Hematopoietic multipotent progenitor cell treated with erythropoietin and hydrocortisone succinate and interleukin-3 and kit ligand, for 17 days (in vitro differentiated cells): ENCODE measurements around the gene ZBTB25.
"Not testable (repeated sequence)": the region's sequence is repeated elsewhere in the genome, so short reads cannot be mapped to it uniquely, and the experiment has no call there.

ENCODE experiments used
- DNase-seq: peaks from one replicate; pipeline ENCODE4 v3.0.0-alpha.2; 2015; ENCODE audit warnings: low spot score

The ZBTB25 gene, protein sequence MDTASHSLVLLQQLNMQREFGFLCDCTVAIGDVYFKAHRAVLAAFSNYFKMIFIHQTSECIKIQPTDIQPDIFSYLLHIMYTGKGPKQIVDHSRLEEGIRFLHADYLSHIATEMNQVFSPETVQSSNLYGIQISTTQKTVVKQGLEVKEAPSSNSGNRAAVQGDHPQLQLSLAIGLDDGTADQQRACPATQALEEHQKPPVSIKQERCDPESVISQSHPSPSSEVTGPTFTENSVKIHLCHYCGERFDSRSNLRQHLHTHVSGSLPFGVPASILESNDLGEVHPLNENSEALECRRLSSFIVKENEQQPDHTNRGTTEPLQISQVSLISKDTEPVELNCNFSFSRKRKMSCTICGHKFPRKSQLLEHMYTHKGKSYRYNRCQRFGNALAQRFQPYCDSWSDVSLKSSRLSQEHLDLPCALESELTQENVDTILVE

DNA sequence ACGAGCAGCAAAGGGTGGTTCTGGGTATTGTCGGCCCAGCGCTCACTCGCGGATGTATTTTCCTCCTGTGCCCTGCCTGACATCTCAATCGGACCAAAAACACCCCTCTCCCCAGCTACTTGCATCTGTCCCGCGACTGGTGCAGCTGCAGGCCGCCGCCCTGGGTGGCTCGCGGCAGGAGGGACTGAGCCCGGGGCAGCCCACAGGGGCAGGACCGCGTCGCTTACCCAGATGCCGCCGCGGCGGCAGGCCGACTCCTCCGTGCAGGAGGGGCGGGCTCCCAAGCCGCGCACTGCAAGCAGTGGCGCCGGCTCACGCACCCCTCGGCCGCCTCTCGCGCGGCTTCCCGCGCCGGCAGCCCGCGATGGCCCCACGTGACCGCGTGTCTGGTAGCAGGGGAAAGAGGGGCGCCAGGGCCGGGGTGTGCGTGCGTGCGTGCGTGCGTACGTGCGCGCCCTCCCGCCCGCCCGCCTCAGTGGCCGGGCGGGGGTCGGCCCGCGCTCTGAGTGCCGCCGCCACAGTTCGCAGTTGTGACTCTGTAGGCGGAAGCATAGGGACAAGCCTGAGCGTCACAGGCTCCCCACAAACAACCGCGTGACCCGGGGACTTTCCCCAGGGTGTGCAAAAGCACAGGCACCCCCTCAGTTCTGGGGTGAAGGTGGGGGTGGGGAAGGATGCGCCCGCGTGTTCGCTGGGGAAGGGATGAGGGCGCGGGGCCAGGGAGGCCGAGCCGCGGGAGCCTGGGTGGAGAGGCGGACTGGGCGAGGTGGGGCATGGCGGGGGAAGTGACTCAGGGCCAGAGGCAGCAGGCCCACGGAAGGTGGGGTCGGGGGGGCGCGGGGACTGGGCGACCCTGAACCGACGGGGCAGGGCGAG lies at the start of gene ZBTB25:
Gene ZBTB25, minus strand, starts transcription at position 405 of the 876 bp plus-strand sequence. CDS start 13,305 bp downstream, outside the sequence.
- DNase-seq, result peak; percentile 60

DNA sequence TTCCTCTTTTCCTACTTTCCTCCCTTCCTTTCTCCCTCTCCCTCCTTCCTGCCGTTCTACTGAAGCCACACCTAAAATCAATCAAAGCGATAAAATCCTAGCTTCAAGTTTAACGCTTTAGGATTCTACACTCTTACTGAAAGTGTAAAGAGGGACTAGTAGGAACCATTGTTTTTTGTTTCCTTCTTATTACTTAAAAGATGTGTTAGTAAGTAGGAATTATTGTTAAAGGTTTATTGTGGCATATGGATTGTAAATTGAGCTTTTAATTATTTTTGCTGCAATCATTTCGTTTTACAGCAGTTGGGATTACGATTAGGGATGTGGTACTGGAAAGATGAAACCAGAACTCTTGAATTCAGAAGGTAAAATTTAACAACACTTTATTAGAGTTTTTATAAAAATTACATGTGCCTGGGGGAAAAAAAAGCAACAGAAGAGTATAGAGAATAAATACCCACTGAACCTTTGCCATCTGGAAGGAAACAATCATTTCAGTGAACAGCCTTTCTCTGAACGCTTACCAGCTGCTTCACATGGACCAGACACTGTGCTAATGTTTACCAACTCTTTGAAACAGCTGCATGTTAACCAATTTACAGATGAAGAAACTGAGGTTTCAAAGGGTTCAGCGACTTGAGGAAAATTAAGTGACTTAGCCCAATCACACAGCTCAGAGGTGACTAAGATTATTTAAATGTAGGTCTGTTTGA lies 47.1 kb upstream of the ZBTB25 start:
- DNase-seq, result no peak

DNA sequence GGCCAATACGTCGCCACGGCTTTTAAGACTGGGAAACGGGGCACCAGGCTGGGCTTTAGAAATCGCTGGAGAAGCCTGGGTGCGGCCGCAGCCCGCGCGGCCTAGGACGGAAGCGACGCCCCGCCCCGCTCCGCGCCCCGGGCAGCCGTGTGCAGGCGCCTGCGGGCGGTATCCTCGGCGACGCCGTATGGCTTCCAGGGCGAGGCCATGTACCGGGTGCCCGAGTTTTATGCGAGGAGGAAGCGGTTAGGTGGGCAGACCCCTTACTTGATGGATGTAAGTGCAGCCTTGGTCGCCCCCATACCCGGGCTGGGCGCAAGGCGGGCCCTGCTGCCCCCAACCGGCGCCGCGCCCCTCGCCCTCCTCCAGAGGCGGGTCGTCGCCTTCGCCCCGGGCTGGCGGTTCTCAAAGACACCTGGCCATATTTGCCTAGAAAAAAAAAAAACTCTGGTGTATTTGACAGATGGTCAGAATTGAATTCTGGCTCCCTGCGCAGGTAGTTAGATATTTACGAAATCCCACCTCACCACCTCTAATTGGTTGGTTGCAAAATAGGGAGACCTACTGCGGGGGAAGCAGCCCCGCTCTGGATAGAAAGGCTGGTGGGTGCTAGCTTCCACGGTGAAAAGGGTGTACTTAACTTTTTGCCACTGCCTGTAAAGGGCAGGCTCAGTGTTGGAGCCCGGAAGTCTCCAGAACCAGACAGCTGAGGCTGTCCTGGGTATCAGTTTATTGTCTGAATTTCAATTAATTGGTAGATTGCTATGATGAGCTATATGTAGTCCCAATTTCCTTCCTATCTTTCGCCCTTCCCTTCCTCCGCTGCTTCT lies 46.4 kb upstream of the ZBTB25 start, which contains the start of gene PPP1R36:
Gene PPP1R36, plus strand, starts transcription at position 171 of the 830 bp plus-strand sequence. Its CDS starts 37 bp downstream, at position 208.
- no peak for DNase-seq

DNA sequence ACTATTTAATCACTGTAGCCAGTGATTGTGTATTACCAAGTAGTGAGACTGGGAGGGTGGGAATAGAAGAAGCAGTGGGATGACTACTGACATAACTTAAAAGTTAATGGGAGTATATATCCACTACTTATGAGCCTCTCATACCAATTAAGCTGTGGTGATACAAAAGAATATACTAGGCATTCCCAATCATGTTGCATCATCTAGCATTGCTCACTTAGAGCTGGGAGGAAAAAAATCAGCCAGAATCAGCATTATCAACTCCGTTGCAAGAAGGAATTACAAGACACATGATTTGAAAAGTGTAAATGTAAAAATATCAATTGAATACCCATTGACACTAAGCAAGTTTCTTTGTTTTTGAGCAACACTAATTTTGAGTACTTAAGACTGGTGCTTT lies 45.4 kb upstream of the ZBTB25 start:
- no peak for DNase-seq

DNA sequence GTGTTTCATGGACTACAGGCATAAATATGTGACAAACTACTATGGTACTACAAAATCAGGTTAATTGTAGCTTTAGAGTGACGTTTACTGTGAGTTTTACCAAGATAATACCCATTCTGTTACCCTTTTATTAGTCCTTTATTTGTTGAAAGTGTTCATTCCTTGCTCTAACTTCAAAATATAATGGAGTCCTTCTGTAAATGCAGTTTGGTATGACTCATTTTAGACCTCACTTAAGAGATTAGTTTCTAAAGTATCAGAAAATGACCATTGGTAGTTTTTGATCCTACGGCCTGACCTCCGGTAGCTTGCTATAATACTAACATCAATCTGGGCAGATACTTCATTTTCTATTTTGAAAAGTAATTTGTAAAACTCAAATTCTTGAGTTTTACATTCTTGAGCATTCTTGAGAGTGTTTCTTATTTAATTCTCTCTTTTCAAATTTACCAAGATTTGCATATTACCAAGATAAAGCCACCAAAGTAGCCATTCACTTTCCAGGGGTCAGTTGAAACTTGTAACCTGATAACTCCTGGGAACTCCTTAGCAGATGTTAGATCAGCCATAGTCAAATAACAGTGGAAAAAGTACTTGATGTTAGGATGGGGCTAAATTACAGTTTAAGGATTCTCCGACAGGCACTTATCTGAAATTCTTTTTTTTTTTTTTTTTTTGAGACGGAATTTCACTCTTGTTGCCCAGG lies 41.1 kb upstream of the ZBTB25 start:
- DNase-seq, result no peak

DNA sequence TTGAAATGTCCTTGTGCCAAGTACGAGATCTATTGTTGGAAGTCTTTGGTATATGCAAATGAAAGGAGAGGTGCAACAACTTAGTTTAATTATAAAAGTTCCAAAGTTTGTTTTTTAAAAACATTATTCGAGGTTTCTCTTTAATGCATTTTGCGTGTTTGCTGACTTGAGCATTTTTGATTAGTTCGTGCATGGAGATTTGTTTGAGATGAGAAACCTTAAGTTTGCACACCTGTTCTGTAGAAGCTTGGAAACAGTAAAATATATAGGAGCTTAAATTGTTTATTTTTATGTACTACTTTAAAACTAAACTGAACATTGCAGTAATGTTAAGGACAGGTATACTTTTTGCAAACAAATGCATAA lies 39.2 kb upstream of the ZBTB25 start:
- DNase-seq, result no peak

DNA sequence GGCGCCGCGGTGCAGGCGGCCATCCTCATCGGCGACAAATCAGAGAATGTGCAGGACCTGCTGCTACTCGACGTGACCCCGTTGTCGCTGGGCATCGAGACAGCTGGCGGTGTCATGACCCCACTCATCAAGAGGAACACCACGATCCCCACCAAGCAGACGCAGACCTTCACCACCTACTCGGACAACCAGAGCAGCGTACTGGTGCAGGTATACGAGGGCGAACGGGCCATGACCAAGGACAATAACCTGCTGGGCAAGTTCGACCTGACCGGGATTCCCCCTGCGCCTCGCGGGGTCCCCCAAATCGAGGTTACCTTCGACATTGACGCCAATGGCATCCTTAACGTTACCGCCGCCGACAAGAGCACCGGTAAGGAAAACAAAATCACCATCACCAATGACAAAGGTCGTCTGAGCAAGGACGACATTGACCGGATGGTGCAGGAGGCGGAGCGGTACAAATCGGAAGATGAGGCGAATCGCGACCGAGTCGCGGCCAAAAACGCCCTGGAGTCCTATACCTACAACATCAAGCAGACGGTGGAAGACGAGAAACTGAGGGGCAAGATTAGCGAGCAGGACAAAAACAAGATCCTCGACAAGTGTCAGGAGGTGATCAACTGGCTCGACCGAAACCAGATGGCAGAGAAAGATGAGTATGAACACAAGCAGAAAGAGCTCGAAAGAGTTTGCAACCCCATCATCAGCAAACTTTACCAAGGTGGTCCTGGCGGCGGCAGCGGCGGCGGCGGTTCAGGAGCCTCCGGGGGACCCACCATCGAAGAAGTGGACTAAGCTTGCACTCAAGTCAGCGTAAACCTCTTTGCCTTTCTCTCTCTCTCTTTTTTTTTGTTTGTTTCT lies 38.6 kb upstream of the ZBTB25 start:
- DNase-seq, result peak; percentile 41

DNA sequence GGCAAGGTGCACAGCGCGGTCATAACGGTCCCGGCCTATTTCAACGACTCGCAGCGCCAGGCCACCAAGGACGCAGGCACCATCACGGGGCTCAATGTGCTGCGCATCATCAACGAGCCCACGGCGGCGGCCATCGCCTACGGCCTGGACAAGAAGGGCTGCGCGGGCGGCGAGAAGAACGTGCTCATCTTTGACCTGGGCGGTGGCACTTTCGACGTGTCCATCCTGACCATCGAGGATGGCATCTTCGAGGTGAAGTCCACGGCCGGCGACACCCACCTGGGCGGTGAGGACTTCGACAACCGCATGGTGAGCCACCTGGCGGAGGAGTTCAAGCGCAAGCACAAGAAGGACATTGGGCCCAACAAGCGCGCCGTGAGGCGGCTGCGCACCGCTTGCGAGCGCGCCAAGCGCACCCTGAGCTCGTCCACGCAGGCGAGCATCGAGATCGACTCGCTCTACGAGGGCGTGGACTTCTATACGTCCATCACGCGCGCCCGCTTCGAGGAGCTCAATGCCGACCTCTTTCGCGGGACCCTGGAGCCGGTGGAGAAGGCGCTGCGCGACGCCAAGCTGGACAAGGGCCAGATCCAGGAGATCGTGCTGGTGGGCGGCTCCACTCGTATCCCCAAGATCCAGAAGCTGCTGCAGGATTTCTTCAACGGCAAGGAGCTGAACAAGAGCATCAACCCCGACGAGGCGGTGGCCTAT lies 37.8 kb upstream of the ZBTB25 start:
- no peak for DNase-seq

DNA sequence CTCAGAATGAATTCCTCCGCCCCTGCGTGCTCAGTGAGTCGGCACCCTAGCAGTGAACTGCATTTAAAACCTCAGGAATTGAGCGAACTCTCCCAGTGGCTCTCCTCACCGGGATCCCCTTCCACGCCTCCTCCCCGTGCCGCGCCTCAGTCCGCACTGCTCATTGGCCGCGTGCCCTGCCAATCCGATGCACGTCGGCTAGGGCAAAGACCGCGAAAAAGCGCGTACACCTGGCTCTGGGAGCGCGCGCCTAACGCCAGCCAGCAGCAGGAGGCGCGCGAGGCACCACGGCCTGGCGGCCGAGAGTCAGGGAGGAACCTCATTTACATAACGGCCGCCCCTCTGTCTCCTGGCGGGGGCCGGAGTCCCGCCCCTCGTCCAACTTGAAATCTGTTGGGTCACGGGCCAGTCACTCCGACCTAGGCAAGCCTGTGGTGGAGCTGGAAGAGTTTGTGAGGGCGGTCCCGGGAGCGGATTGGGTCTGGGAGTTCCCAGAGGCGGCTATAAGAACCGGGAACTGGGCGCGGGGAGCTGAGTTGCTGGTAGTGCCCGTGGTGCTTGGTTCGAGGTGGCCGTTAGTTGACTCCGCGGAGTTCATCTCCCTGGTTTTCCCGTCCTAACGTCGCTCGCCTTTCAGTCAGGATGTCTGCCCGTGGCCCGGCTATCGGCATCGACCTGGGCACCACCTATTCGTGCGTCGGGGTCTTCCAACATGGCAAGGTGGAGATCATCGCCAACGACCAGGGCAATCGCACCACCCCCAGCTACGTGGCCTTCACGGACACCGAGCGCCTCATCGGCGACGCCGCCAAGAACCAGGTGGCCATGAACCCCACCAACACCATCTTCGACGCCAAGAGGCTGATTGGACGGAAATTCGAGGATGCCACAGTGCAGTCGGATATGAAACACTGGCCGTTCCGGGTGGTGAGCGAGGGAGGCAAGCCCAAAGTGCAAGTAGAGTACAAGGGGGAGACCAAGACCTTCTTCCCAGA lies 36.9 kb upstream of the ZBTB25 start, which contains the start of gene HSPA2:
Gene HSPA2, plus strand, starts transcription at position 534 of the 995 bp plus-strand sequence. Its CDS starts 109 bp downstream, at position 643.
- DNase-seq, result peak; percentile 91

DNA sequence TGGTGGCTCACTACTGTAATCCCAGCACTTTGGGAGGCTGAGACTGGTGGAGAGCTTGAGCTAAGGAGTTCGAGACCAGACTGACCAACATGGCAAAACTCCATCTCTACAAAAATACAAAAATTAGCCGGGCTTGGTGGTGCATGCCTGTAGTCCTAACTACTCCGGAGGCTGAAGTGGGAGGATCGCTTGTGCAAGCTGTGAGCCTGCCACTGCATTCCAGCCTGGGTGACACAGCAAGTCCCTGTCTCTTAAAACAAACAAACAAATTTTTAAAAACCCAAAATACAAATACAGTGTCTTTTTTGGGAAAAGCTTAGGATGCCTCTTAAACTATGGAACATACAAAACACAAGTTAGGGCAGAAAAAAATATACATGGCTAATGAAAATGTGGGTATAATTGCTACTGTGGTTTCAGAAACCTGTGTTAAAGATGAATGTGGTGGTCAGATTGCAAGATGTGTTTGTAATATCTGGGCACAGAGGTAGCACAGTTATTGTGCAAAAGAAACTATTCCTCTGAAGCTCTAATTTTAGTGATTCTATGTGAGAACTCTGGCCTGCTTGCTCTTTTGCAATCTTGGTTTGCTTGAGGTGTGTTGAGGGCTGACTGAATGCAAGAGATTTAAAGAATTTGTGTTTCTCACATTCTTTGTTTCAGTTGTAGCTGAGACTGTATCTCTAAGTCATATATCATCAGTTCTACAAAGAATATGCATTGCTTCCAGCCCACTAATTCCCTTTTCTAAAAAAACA lies 33.0 kb upstream of the ZBTB25 start:
- DNase-seq, result no peak

DNA sequence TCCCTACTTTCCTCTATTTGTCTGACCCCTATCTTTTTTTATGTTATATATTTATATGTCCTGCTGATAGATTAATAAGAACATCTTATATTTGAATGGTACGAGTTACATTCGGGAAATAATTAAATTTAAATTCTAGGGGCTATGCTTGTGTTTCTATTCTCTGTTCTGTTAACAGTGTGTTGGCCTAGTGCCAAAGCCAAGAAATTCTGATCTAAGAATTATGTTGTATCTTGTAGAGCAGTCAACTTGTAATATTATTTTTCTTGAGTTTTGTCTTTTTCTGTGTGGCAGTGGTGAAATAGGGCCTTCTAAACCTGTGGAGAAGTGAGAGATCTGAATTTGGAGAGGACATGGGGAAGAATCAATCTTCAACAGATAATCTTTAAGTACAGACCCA lies 27.9 kb upstream of the ZBTB25 start:
- no peak for DNase-seq

DNA sequence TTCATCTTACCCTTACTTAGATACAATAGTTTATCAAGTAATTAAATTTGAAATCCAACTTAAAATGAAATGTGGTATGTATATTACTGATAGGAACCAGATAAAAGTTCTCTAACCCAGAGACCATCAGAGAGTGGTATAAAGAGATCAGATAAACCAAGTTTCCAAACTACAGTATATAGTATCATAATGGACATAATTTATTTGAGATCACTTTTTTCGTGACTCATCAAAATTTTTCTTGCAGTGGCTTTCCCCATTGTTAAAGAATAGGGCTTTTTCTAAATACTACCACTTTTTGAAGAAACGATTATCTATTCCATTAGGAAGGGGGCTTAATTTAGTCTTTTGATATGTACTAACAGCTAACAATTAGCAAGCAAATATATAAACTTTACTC lies 21.7 kb upstream of the ZBTB25 start:
- DNase-seq, result no peak

DNA sequence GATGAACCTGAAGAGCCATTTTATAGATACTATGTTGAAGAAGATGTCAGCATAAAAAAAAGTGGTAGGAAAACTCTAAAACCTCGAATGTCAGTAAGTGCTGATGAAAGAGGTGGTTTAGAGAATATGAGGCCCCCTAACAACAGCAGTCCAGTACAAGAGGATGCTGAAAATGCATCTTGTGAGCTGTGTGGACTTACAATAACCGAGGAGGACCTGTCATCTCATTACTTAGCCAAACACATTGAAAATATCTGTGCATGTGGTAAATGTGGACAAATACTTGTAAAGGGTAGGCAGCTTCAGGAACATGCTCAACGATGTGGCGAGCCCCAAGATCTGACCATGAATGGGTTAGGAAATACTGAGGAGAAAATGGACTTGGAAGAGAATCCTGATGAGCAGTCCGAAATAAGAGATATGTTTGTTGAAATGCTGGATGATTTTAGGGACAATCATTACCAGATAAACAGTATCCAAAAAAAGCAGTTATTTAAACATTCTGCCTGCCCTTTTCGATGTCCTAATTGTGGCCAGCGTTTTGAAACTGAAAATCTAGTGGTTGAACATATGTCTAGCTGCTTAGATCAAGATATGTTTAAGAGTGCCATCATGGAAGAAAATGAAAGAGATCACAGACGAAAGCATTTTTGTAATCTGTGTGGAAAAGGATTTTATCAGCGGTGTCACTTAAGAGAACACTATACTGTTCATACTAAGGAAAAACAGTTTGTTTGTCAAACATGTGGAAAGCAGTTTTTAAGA lies 19.1 kb upstream of the ZBTB25 start:
- DNase-seq, result no peak

DNA sequence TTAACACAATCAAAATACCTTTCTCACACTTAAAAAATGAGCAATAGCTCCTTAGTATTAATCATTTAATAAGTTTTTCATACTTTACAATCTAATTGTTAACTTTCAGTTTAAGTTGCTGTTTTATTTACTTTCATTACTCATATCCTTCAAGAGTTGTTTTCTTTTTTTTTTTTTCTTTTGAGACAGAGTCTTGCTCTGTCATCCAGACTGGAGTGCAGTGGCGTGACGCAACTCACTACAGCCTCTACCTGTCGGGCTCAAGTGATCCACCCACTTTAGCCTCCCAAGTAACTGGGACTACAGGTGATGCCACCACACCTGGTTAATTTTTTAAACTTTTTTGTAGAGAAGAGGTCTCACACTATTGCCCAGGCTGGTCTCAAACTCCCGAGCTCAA lies 17.1 kb upstream of the ZBTB25 start:
- DNase-seq, result no peak

DNA sequence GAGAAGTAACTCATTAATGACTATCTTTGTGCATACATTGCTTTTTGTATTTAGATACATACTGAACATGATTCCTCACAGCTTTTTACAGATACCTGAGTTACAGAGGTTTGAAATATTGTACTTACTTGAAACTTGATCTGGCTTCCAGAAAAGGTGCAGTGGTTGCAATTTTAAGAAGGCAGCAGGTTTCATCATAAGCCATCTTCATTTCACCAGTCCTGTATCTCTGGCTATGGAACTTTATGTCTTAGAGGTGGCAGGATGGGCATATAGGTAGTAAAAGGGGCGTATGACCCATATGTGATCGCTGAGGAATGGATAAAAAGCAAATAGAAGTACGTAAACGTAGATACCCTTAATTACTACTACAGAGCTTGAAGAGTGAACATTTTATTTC lies 14.6 kb upstream of the ZBTB25 start:
- DNase-seq, result no peak

DNA sequence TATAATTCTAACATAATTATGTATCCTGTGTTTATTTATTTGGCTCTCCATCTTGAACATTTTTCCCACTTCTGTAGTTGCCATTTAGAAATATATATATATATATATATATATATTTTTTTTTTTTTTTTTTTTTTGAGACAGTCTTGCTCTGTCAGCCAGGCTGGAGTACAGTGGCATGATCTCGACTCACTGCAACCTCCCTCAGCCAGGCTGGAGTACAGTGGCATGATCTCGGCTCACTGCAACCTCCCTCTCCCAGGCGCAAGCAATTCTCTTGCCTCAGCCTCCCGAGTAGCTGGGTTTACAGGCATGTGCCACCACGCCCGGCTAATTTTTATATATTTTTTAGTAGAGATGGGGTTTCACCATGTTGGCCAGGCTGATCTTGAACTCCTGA lies 14.0 kb upstream of the ZBTB25 start:
- DNase-seq, result not testable (repeated sequence)
